OCI-LY7 (cell line): Measurements from ENCODE around the gene DRC7. TPM values are rescaled to one million over a fixed set of nuclear protein-coding genes. Genes with fewer than 3 reads are reported as not detected.

Source experiments
- BruUV-seq: library from RNA; stranded (reverse); fragments of 400-500 nt; replicated peaks from 2 replicates; lab custom pipeline; 2021; lab: Mats Ljungman, UMichigan
- CTCF ChIA-PET: fragments of 300-600 bp; sonication (Branson Sonifier 250); formaldehyde crosslinking; loops from one replicate; lab custom pipeline; 2022; ENCODE audit warnings: antibody characterized with exemption; ENCODE audit not compliant: unreplicated experiment; lab: Charles Lee
- POLR2A ChIA-PET: fragments of 300-600 bp; sonication (Branson Sonifier 250); formaldehyde crosslinking; loops from one replicate; lab custom pipeline; 2022; ENCODE audit warnings: antibody characterized with exemption; lab: Charles Lee
- DNase-seq: peaks from one replicate; pipeline ENCODE4 v3.0.0-alpha.2; 2015; ENCODE audit warnings: low spot score
- H2AFZ ChIP-seq: fragments of 200-600 bp; sonication (generic), shearing (Covaris generic); 2 replicates; pipeline ENCODE4 v1.6.1; 2014; ENCODE audit warnings: mild to moderate bottlenecking, antibody characterized with exemption, low read length, moderate library complexity
- H3K27ac ChIP-seq: fragments of 200-600 bp; sonication (generic); 2 replicates; pipeline ENCODE4 v1.5.1; 2014; ENCODE audit warnings: mixed run types, low read depth, mild to moderate bottlenecking, moderate library complexity, low read length, inconsistent platforms; ENCODE audit not compliant: poor library complexity, severe bottlenecking
- H3K36me3 ChIP-seq: fragments of 200-600 bp; sonication (generic); 2 replicates; pipeline ENCODE4 v1.6.1; 2014; ENCODE audit warnings: mild to moderate bottlenecking, antibody characterized with exemption, low read length, moderate library complexity, mixed read lengths; ENCODE audit not compliant: insufficient read depth
- H3K4me1 ChIP-seq: fragments of 200-600 bp; sonication (generic); 2 replicates; pipeline ENCODE4 v1.5.1; 2014; ENCODE audit warnings: mild to moderate bottlenecking, low read length; ENCODE audit not compliant: insufficient read depth, poor library complexity, severe bottlenecking
- H3K4me2 ChIP-seq: fragments of 200-600 bp; sonication (generic); 2 replicates; pipeline ENCODE4 v1.6.1; 2014; ENCODE audit warnings: mild to moderate bottlenecking, low read length
- H3K4me3 ChIP-seq: fragments of 200-600 bp; sonication (generic); 2 replicates; pipeline ENCODE4 v1.5.1; 2014; ENCODE audit warnings: mild to moderate bottlenecking, low read depth, low read length; ENCODE audit not compliant: poor library complexity, severe bottlenecking
- H3K79me2 ChIP-seq: fragments of 200-600 bp; sonication (generic); 2 replicates; pipeline ENCODE4 v1.6.1; 2016; ENCODE audit warnings: low read depth, mild to moderate bottlenecking, low read length, moderate library complexity, mixed read lengths; ENCODE audit not compliant: insufficient read depth
- H3K9me2 ChIP-seq: fragments of 200-600 bp; sonication (generic); 2 replicates; pipeline ENCODE4 v1.6.1; 2016; ENCODE audit warnings: mild to moderate bottlenecking, low read length, mixed read lengths; ENCODE audit not compliant: insufficient read depth
- H3K9me3 ChIP-seq: fragments of 200-600 bp; sonication (generic); 2 replicates; pipeline ENCODE4 v1.6.1; 2014; ENCODE audit warnings: mild to moderate bottlenecking, mixed run types, low read length, mixed read lengths
- H4K20me1 ChIP-seq: fragments of 200-600 bp; sonication (generic); 2 replicates; pipeline ENCODE4 v1.6.1; 2014; ENCODE audit warnings: mild to moderate bottlenecking, antibody characterized with exemption, low read length, moderate library complexity, mixed read lengths; ENCODE audit not compliant: insufficient read depth
- CTCF ChIP-seq: fragments of 200-600 bp; sonication (generic); conservative IDR thresholded peaks from 2 replicates; pipeline ENCODE4 v1.5.1; 2014; ENCODE audit warnings: mild to moderate bottlenecking, antibody characterized with exemption, low read length, moderate library complexity, mixed read lengths
- EZH2phosphoT487 ChIP-seq: fragments of 200-600 bp; sonication (generic); IDR thresholded peaks from 2 replicates; pipeline ENCODE4 v1.6.1; 2018; ENCODE audit warnings: low read depth, borderline replicate concordance, mild to moderate bottlenecking, mixed run types, antibody characterized with exemption, low read length, moderate library complexity, mixed read lengths
- intact Hi-C: fragments of 100-400 bp; cut with micrococcal nuclease; formaldehyde crosslinking; loops from one replicate; pipeline ENCODE4 v1.10.0; 2022; ENCODE audit not compliant: unreplicated experiment
- total RNA-seq, 2 experiments: library from RNA; depleted of rRNA in 1 of 2; stranded (reverse); fragments of >200 nt in 1 of 2; shearing (Covaris generic) in 1 of 2; gene quantifications; 2 replicates each; pipeline ENCODE4 v1.2.3, GENCODE V29; 2014 to 2022

The DRC7 gene
- total RNA-seq, 2 experiments from 2014 or later: 0.44 to 0.46 TPM

DNA sequence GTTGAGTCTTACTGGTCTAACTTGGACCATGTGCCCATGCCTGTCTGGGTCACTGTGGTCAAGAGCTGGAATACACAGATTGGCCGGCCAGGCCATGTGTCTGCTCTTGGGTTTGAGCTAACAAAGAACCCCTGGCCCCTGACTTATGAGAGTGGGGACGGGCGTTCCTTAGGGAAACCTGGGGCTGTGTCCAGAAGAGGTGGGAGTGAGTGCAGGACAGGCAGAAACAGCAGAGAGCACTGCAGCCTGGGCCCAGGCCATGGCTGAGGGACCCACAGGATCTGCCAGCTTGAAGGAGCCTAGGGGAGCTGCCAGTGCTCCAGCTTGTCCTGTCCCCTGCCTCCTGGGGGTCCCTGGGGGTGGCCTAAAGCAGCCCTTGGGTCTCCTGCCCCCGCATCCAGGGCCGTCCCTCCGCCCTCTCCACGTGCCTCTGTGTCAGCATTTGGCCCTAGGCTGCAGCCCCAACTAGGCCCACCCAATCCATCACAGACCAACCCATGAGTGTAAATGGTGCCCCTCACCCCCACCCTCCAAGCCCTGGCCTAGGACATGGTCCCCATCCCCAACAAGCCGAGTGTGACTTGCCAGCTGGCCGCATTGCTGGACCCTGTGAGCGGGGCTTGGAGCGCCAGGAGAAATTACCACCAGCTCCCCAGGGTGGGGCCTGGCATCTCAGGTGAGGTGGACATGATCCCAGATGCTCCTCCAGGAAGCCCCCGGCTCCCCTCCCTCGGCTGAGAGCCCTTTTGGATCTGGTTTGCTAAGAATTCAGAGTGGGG lies 12.5 kb upstream of the DRC7 start:
- Histone ChIP-seq H3K9me2 (no peaks in the 10 kb centered on the region), H3K4me1 (no peaks in the 10 kb centered on the region), H3K79me2 (no peaks in the 10 kb centered on the region), H3K9me3 (no peaks in the 10 kb centered on the region), H3K4me2 (no peak overlapping the region), H3K36me3 (no peaks in the 10 kb centered on the region), H3K4me3 (no peak overlapping the region), H2AFZ (no peak overlapping the region), H3K27ac (no peak overlapping the region), H4K20me1 (no peaks in the 10 kb centered on the region)
- intact Hi-C loops: no loop called here
- CTCF ChIA-PET: interaction anchor here (0.8 kb wide), 1 partner anchor 9 kb away, joined by 3 read pairs; no protein-coding TSS in a partner anchor
- POLR2A ChIA-PET: no interaction called here
- DNase-seq: no peak
- TF ChIP-seq EZH2phosphoT487 (no peak), CTCF (no peak)
- BruUV-seq: no TSS peak

DNA sequence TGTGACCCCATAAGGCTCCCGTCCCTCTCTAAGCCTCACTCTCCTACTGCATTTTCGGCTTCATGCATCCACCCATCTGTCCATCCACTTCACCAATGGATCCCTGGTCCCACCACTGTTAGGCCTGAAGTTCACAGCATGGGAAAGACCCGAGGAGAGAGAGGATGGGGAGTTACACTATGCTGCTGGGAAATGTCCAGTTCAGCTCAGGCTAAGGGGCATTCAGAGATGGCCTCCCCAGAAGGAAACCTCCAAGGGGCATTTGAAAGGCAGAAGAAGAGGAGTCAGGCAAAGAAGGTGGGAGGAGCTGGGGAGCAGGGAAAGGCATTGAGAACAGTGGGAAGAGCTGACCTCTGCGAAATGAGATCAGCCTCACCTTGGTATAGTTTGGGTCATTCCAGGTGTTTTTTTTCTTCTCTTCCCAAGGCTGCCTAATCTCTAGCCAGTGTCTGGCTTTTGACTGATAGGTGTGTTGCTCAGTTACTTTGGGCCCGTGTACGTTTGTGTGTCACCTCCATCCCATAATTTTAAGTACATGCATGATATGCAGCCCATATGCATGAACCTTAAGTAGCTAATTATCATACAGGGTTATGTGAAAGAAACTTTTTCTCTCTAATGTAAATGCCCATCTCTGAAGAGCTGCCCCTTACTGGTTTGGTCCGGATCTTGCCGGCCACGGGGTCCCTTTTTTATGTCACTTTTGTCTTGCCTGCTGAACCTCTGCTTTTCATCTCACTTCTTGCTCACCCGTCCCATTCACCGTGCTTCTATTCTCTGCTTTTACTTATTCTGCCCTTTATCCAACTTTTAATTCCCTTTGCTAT lies 11.6 kb upstream of the DRC7 start:
- H3K36me3 ChIP-seq: no peaks in the 10 kb centered on the region
- no peak overlapping the region for H3K4me3 ChIP-seq
- no TSS peak for BruUV-seq
- no peaks in the 10 kb centered on the region for H3K79me2 ChIP-seq
- DNase-seq: no peak
- H4K20me1 ChIP-seq: no peaks in the 10 kb centered on the region
- no peaks in the 10 kb centered on the region for H3K4me1 ChIP-seq
- intact Hi-C loops: no loop called here
- no peaks in the 10 kb centered on the region for H3K9me2 ChIP-seq
- H3K4me2 ChIP-seq: no peak overlapping the region
- ChIA-PET POLR2A (no interaction called here), CTCF (no interaction called here)
- no peak for TF ChIP-seq CTCF
- H2AFZ ChIP-seq: no peak overlapping the region
- H3K9me3 ChIP-seq: no peaks in the 10 kb centered on the region
- no peak overlapping the region for H3K27ac ChIP-seq
